HCT116 (cell line): ENCODE measurements around the gene ACR. TPM values are rescaled to one million over a fixed set of nuclear protein-coding genes. Genes with fewer than 3 reads are reported as not detected.
A peak's percentile ranks its signal among the peaks of the same experiment; 100 is the strongest.

Source experiments
- ATAC-seq: fragments of 200-7000 bp; cut with Tn5 transposase; 2 replicates; pipeline ENCODE4 v1.9.1; 2020; ENCODE audit warnings: mild to moderate bottlenecking, moderate library complexity
- BruUV-seq: library from RNA; stranded (reverse); fragments of 400-500 nt; replicated peaks from 2 replicates; lab custom pipeline; 2021; lab: Mats Ljungman, UMichigan
- CTCF ChIA-PET: fragments of 300-600 bp; sonication (Branson Sonifier 250); formaldehyde crosslinking; loops from one replicate; lab custom pipeline; 2021; ENCODE audit warnings: antibody characterized with exemption; lab: Charles Lee
- POLR2A ChIA-PET: fragments of 300-600, 350-600 bp; sonication (Branson Sonifier 250); formaldehyde crosslinking; loops from one replicate; lab custom pipeline; 2021; ENCODE audit warnings: antibody characterized with exemption; lab: Charles Lee
- RAD21 ChIA-PET, 2 experiments: fragments of 300-600 bp; sonication (Branson Sonifier 250); formaldehyde crosslinking; loops; one replicate each; lab custom pipeline; 2023; ENCODE audit warnings: low total read pairs in 2 of 2; ENCODE audit not compliant: uncharacterized antibody in 2 of 2, unreplicated experiment in 2 of 2, low non-redundant PET in 1 of 2; lab: Charles Lee
- DNase-seq: peaks from one replicate; pipeline ENCODE4 v3.0.0-alpha.2; 2010; ENCODE audit warnings: low read depth, low spot score
- H2AFZ ChIP-seq: fragments of 200-600 bp; shearing (Covaris generic), sonication (generic); 2 replicates; pipeline ENCODE4 v1.6.1; 2017; ENCODE audit warnings: low read depth, mixed run types, mixed read lengths, antibody characterized with exemption, low read length; ENCODE audit not compliant: poor library complexity, severe bottlenecking
- H3K27ac ChIP-seq: 2 replicates; pipeline ENCODE4 v1.5.1; 2012; ENCODE audit warnings: low read depth, low read length
- H3K27me3 ChIP-seq: fragments of 200-600 bp; sonication (generic); 2 replicates; pipeline ENCODE4 v1.6.1; 2016; ENCODE audit warnings: mixed run types, low read length, mixed read lengths; ENCODE audit not compliant: insufficient read depth
- H3K36me3 ChIP-seq, 2 experiments: fragments of 200-500 bp in 1 of 2; fragments of 200-600 bp in 1 of 2; sonication (Bioruptor generic) in 1 of 2; sonication (generic) in 1 of 2; 2 replicates each; pipeline versions ENCODE4 v1.5.1 to v1.6.1; 2014 to 2016; ENCODE audit warnings: low read length in 2 of 2, inconsistent platforms in 1 of 2, mixed read lengths in 1 of 2, mixed run types in 1 of 2; ENCODE audit not compliant: insufficient read depth in 2 of 2, control insufficient read depth in 1 of 2
- H3K4me1 ChIP-seq, 2 experiments: fragments of 200-600 bp in 1 of 2; sonication (generic) in 1 of 2; 2 replicates each; pipeline versions ENCODE4 v1.5.1 to v1.6.1; 2012 to 2017; ENCODE audit warnings: low read length in 2 of 2, inconsistent platforms in 1 of 2, mild to moderate bottlenecking in 1 of 2, mixed read lengths in 1 of 2, mixed run types in 1 of 2, moderate library complexity in 1 of 2; ENCODE audit not compliant: insufficient read depth in 2 of 2, control insufficient read depth in 1 of 2
- H3K4me2 ChIP-seq: fragments of 200-600 bp; sonication (generic); 2 replicates; pipeline ENCODE4 v1.6.1; 2017; ENCODE audit warnings: mixed run types, low read length, mixed read lengths
- H3K4me3 ChIP-seq, 2 experiments: fragments of 200-600 bp in 1 of 2; sonication (generic) in 1 of 2; replicated peaks in 1 of 2; 2 replicates each; pipeline ENCODE4 v1.5.1; 2011 to 2016; ENCODE audit warnings: low read length in 2 of 2, control low read depth in 1 of 2, low read depth in 1 of 2, mild to moderate bottlenecking in 1 of 2, mixed read lengths in 1 of 2, mixed run types in 1 of 2
- H3K79me2 ChIP-seq: fragments of 200-600 bp; sonication (generic); 2 replicates; pipeline ENCODE4 v1.6.1; 2017; ENCODE audit warnings: mild to moderate bottlenecking, mixed run types, low read length, moderate library complexity, mixed read lengths; ENCODE audit not compliant: insufficient read depth
- H3K9ac ChIP-seq: fragments of 200-600 bp; sonication (generic); 2 replicates; pipeline ENCODE4 v1.6.1; 2016; ENCODE audit warnings: low read length, mixed read lengths
- H3K9me2 ChIP-seq: fragments of 200-600 bp; sonication (generic), shearing (Covaris generic); 2 replicates; pipeline ENCODE4 v1.6.1; 2017; ENCODE audit warnings: mixed run types, mild to moderate bottlenecking, moderate library complexity; ENCODE audit not compliant: insufficient read depth
- H3K9me3 ChIP-seq, 2 experiments: fragments of 200-500 bp in 1 of 2; fragments of 200-600 bp in 1 of 2; sonication (Bioruptor generic) in 1 of 2; sonication (generic) in 1 of 2; 2 replicates each; pipeline ENCODE4 v1.6.1; 2014 to 2017; ENCODE audit warnings: low read length in 2 of 2, mixed read lengths in 2 of 2, inconsistent platforms in 1 of 2, low read depth in 1 of 2, mild to moderate bottlenecking in 1 of 2, mixed run types in 1 of 2, moderate library complexity in 1 of 2; ENCODE audit not compliant: control insufficient read depth in 1 of 2, insufficient read depth in 1 of 2
- H4K20me1 ChIP-seq: fragments of 200-600 bp; sonication (generic), shearing (Covaris generic); 2 replicates; pipeline ENCODE4 v1.6.1; 2017; ENCODE audit warnings: mixed run types, mild to moderate bottlenecking, moderate library complexity; ENCODE audit not compliant: insufficient read depth
- CBX3 ChIP-seq: IDR thresholded peaks from 2 replicates; pipeline ENCODE4 v1.6.1; 2012; ENCODE audit warnings: low read depth
- CEBPB ChIP-seq: IDR thresholded peaks from 2 replicates; pipeline ENCODE4 v1.6.1; 2012; ENCODE audit warnings: low read depth
- EGR1 ChIP-seq: IDR thresholded peaks from 2 replicates; pipeline ENCODE4 v1.6.1; 2012; ENCODE audit warnings: low read depth
- EZH2 ChIP-seq: fragments of 200-600 bp; sonication (generic); IDR thresholded peaks from 2 replicates; pipeline ENCODE4 v1.6.1; 2017; ENCODE audit warnings: antibody characterized with exemption, mixed run types
- EZH2phosphoT487 ChIP-seq: fragments of 200-600 bp; IDR thresholded peaks from 2 replicates; pipeline ENCODE4 v1.6.1; 2018; ENCODE audit warnings: antibody characterized with exemption, borderline replicate concordance
- FOSL1 ChIP-seq: IDR thresholded peaks from 2 replicates; pipeline ENCODE4 v1.6.1; 2012; ENCODE audit warnings: low read depth
- POLR2AphosphoS5 ChIP-seq: IDR thresholded peaks from 2 replicates; pipeline ENCODE4 v1.6.1; 2011; ENCODE audit warnings: mild to moderate bottlenecking, low read depth, low read length, moderate library complexity
- RAD21 ChIP-seq: IDR thresholded peaks from 2 replicates; pipeline ENCODE4 v1.6.1; 2012; ENCODE audit warnings: low read depth, mild to moderate bottlenecking
- SIN3A ChIP-seq: IDR thresholded peaks from 2 replicates; pipeline ENCODE4 v1.6.1; 2012; ENCODE audit warnings: low read depth
- SP1 ChIP-seq: IDR thresholded peaks from 2 replicates; pipeline ENCODE4 v1.6.1; 2012; ENCODE audit warnings: low read depth
- SRF ChIP-seq: IDR thresholded peaks from 2 replicates; pipeline ENCODE4 v1.6.1; 2012; ENCODE audit warnings: low read depth
- TCF7L2 ChIP-seq: IDR thresholded peaks from 2 replicates; pipeline ENCODE4 v1.7.0; 2011; ENCODE audit warnings: borderline replicate concordance, inconsistent platforms; ENCODE audit not compliant: insufficient read depth, insufficient read length; ENCODE audit errors: extremely low read depth
- YY1 ChIP-seq: IDR thresholded peaks from 2 replicates; pipeline ENCODE4 v1.6.1; 2011; ENCODE audit warnings: low read length, low read depth, moderate library complexity, mild to moderate bottlenecking; ENCODE audit not compliant: insufficient replicate concordance; ENCODE audit errors: extremely low read depth
- ZNF274 ChIP-seq: fragments of 200-500 bp; sonication (Bioruptor generic); IDR thresholded peaks from 2 replicates; pipeline ENCODE4 v1.6.1; 2014; ENCODE audit warnings: mild to moderate bottlenecking, low read depth, low read length, inconsistent platforms
- intact Hi-C: fragments of 100-400 bp; cut with micrococcal nuclease; formaldehyde crosslinking; loops from 2 replicates; pipeline ENCODE4 v1.10.0; 2022
- total RNA-seq: library from RNA; stranded (reverse); gene quantifications from one replicate; pipeline ENCODE4 v1.2.1, GENCODE V29; 2021; ENCODE audit not compliant: unreplicated experiment
- TF ChIP-seq, protein P1 (sequence below), 3 experiments: fragments of 200-600 bp in 1 of 3; sonication (generic) in 1 of 3; IDR thresholded peaks in 2 of 3; conservative IDR thresholded peaks in 1 of 3; 2 replicates each; pipeline ENCODE4 v1.5.1; 2012 to 2017; ENCODE audit warnings: low read depth in 2 of 3, low read length in 2 of 3, antibody characterized with exemption in 1 of 3, borderline replicate concordance in 1 of 3, control low read depth in 1 of 3, mild to moderate bottlenecking in 1 of 3, mixed read lengths in 1 of 3, mixed run types in 1 of 3, moderate library complexity in 1 of 3; ENCODE audit not compliant: insufficient read depth in 1 of 3

Gene ACR
- total RNA-seq, 1 experiment from 2014 or later: 1.5 TPM

GRCh38 chr22:50691521-50691920 lies 46.5 kb upstream of the ACR start:
- ATAC-seq: peak; percentile 54; the same call in 1 of the 2 replicates
- DNase-seq: peak; percentile 29
- Histone ChIP-seq H3K9me3 (no peaks in the 10 kb centered on the region), H3K4me2 (no peak overlapping the region), H3K79me2 (no peaks in the 10 kb centered on the region), H3K27ac (no peak overlapping the region), H3K4me1 (no peaks in the 10 kb centered on the region), H3K9ac (no peak overlapping the region), H3K36me3 (no peaks in the 10 kb centered on the region), H3K27me3 (no peaks in the 10 kb centered on the region), H3K9me2 (no peaks in the 10 kb centered on the region), H4K20me1 (no peaks in the 10 kb centered on the region), H3K4me3 (no peak overlapping the region), H2AFZ (no peak overlapping the region)
- BruUV-seq: no TSS peak
- TF ChIP-seq RAD21: peak; percentile 84
- no peak for TF ChIP-seq SIN3A
- TF ChIP-seq SRF: no peak
- TF ChIP-seq EZH2: no peak
- TF ChIP-seq, protein P1, sequence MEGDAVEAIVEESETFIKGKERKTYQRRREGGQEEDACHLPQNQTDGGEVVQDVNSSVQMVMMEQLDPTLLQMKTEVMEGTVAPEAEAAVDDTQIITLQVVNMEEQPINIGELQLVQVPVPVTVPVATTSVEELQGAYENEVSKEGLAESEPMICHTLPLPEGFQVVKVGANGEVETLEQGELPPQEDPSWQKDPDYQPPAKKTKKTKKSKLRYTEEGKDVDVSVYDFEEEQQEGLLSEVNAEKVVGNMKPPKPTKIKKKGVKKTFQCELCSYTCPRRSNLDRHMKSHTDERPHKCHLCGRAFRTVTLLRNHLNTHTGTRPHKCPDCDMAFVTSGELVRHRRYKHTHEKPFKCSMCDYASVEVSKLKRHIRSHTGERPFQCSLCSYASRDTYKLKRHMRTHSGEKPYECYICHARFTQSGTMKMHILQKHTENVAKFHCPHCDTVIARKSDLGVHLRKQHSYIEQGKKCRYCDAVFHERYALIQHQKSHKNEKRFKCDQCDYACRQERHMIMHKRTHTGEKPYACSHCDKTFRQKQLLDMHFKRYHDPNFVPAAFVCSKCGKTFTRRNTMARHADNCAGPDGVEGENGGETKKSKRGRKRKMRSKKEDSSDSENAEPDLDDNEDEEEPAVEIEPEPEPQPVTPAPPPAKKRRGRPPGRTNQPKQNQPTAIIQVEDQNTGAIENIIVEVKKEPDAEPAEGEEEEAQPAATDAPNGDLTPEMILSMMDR (IDR thresholded peaks at IDR 0.05 in 2 of 3, conservative IDR thresholded peaks at IDR 0.05 in 1 of 3; ENCODE audit: borderline replicate concordance in 1 of 3, insufficient read depth in 1 of 3, low read depth in 2 of 3, low read length in 2 of 3): peak; percentile 76 to 88 (median 84)
- no peak for TF ChIP-seq ZNF274
- no peak for TF ChIP-seq EZH2phosphoT487
- TF ChIP-seq TCF7L2: no peak
- TF ChIP-seq POLR2AphosphoS5: no peak
- TF ChIP-seq EGR1: no peak
- TF ChIP-seq SP1: no peak
- no peak for TF ChIP-seq YY1
- no peak for TF ChIP-seq FOSL1
- no peak for TF ChIP-seq CEBPB
- TF ChIP-seq CBX3: no peak
- intact Hi-C loops: loop anchor here (1.0 to 2.0 kb wide), 2 partner anchors 65 to 115 kb away; no protein-coding TSS in a partner anchor
- RAD21 ChIA-PET: no interaction called here
- POLR2A ChIA-PET: no interaction called here
- CTCF ChIA-PET: interaction anchor here (1.0 kb wide), 2 partner anchors 65 to 71 kb away, joined by 3 read pairs; no protein-coding TSS in a partner anchor
